Measurements from ENCODE around the gene DCAF8.
A peak's percentile ranks its signal among the peaks of the same experiment; 100 is the strongest.

The DCAF8 gene

DNA sequence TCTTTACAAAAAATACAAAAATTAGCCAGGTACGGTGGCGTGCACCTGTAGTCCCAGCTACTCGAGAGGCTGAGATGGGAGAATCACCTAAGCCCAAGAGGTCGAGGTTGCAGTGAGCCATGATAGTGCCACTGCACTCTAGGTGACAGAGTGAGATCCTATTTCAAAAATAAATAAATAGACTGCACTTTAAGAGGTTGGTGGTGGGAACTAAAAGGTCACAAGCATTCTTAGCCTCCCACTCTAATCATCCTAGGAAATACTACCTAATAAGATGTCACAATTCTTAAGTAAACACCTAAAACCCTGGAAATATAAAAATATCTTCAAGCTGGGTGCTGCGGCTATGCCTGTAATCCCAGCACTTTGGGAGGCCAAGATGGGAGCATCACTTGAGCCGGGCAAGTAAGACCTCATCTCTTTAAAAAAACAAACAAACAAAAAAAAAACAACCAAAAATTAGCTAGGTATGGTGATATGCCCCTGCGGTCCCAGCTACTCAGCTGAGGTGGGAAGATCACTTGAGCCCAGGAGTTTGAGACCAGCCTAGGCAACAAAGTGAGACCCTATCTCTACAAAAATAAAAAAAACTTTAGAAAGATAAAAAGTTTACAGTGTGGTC lies 4.1 kb downstream of the DCAF8 start:
- Histone ChIP-seq H3K27ac (ENCODE audit: low read depth, low read length) (no peak overlapping the region), H3K27me3 (ENCODE audit: control insufficient read depth in 1 of 2, insufficient read depth in 2 of 2, low read length in 2 of 2) (no peaks in the 10 kb centered on the region), H3K36me3 (ENCODE audit: insufficient read depth, low read length) (peaks cover 5% of the 10 kb centered on the region), H3K9me3 (ENCODE audit: low read length) (no peaks in the 10 kb centered on the region), H3K9ac (ENCODE audit: low read length) (no peak overlapping the region), H3K4me3 (ENCODE audit: low read depth in 1 of 2, low read length in 2 of 2) (no peak overlapping the region), H3K4me1 (ENCODE audit: insufficient read depth, low read length) (peaks cover 45% of the 10 kb centered on the region)

DNA sequence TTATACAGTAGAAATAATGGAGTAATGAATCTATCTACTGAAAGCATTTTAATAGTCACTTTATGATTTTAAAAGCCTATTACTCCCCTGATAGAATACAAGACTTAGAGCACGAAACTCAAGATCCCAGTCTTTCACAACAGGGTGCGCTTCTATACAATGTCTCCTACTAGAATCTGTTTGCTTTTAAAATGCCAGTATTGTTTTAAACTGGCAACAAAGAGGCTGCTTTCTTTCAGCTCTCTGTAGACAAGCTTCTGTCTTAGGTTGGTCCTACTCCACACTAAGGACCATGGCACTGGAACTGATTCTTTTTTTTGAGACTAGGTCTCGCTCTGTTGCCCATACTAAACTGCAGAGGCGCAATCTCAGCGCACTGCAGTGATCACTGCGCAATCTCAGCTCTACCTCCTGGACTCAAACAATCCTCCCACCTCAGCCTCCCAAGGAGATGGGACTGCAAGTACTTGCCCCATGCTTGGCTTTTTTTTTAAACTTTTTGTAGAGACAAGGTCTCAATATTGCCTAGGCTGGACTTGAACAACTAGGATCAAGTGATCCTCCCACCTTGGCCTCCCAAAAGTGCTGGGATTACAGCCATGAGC lies 4.8 kb downstream of the DCAF8 start:
- Histone ChIP-seq H3K9me3 (ENCODE audit: low read length) (no peaks in the 10 kb centered on the region), H3K9ac (ENCODE audit: low read length) (no peak overlapping the region), H3K36me3 (ENCODE audit: insufficient read depth, low read length) (peaks cover 5% of the 10 kb centered on the region), H3K27me3 (ENCODE audit: control insufficient read depth in 1 of 2, insufficient read depth in 2 of 2, low read length in 2 of 2) (no peaks in the 10 kb centered on the region), H3K27ac (ENCODE audit: low read depth, low read length) (no peak overlapping the region), H3K4me1 (ENCODE audit: insufficient read depth, low read length) (peaks cover 40% of the 10 kb centered on the region), H3K4me3 (ENCODE audit: low read depth in 1 of 2, low read length in 2 of 2) (no peak overlapping the region)

DNA sequence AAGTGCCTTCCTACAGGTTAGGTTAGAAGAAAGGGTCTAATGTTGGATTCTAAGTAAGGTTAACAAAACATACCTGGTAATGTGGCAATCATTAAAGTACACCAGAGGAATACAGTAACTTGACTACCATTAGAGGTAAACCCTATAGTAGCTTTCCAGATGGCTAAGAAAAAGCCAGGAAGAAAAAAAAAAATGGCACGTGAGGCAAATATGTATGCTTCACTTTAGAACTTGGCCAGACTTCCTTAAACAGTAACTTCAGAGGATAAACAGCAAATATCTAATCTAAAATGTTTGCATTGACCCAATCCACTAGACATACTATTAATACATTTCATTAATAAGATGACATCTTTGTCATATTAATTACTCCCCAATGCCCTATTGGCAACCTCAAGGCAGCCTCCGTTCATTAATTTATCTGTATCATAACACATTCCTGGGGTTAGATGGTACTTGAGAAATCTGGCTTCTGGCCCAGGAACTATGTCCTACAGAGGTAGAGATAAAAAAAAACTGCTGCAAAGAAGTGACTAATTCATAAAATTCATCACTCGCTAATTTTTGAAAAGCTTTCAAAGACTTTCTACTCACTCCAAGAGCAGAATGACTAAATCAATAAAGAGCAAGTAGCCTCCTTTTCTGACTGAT lies 5.8 kb downstream of the DCAF8 start:
- H3K9me3 ChIP-seq (ENCODE audit: low read length), result no peaks in the 10 kb centered on the region
- H3K9ac ChIP-seq (ENCODE audit: low read length), result no peak overlapping the region
- H3K27me3 ChIP-seq (ENCODE audit: control insufficient read depth in 1 of 2, insufficient read depth in 2 of 2, low read length in 2 of 2), result no peaks in the 10 kb centered on the region
- no peak overlapping the region for H3K4me3 ChIP-seq (ENCODE audit: low read depth in 1 of 2, low read length in 2 of 2)
- peak overlapping the region; percentile 16 for H3K27ac ChIP-seq (ENCODE audit: low read depth, low read length)
- H3K36me3 ChIP-seq (ENCODE audit: insufficient read depth, low read length), result peaks cover 5% of the 10 kb centered on the region
- H3K4me1 ChIP-seq (ENCODE audit: insufficient read depth, low read length), result peaks cover 44% of the 10 kb centered on the region

DNA sequence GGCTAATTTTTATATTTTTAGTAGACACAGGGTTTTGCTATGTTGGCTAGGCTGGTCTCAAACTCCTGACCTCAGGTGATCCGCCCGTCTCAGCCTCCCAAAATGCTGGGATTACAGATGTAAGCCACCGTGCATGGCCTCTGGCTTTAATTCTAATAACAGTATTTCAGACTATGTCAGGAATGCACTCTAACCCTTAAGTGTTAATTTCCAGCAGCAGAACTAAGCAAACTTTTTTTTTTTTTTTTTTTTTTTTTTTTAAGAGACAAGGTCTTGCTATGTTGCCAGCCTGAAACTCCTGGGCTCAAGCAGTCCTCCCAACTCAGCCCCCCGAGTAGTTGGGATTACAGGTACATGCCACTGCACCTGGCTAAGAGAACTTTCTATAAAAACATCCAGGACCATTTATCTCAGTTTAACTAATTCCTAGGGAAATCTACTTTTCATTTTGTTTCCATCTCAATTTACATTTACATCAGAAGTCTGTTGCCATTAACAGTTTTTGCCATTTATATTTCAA lies 6.5 kb downstream of the DCAF8 start:
- Histone ChIP-seq H3K36me3 (ENCODE audit: insufficient read depth, low read length) (peaks cover 5% of the 10 kb centered on the region), H3K27ac (ENCODE audit: low read depth, low read length) (no peak overlapping the region), H3K9ac (ENCODE audit: low read length) (no peak overlapping the region), H3K4me3 (ENCODE audit: low read depth in 1 of 2, low read length in 2 of 2) (no peak overlapping the region), H3K27me3 (ENCODE audit: control insufficient read depth in 1 of 2, insufficient read depth in 2 of 2, low read length in 2 of 2) (no peaks in the 10 kb centered on the region), H3K9me3 (ENCODE audit: low read length) (no peaks in the 10 kb centered on the region), H3K4me1 (ENCODE audit: insufficient read depth, low read length) (peaks cover 46% of the 10 kb centered on the region)

DNA sequence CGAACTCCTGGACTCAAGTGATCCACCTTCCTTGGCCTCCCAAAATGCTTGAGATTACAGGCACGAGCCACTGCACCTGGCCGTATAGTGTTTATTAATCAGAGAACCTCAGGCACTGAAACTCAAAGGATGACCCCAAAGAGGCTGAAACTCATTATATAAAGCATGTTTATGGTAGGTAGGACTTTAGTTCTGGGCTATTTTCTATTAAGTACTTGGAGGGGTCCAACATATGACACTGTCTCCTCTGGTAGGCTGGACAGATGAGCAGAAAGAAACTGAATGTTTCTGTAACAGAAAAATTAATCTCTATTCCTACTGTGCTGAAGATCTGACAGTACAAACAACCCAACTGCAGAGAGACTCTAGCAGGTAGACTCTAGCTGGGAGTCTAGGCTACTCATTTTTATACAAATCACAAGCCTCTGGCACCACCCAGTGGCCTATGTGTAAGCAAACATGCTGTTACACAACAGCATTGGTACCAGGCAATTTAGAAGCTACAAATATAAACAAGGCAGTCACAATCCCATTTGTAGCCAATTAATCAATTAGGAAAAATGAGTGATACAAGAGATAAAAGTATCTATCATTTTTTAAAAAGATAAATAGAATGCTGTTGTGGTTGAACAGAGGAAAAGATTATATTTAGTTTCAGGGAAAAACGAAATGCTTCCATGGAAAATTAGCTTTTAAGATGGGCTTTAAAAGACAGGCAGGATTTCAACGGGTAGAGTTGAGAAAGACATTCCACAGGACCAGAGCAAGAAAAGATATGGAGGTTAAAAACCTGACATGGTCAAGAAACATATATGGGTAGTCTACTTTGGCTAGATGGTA lies 10.4 kb downstream of the DCAF8 start:
- Histone ChIP-seq H3K36me3 (ENCODE audit: insufficient read depth, low read length) (peaks cover 5% of the 10 kb centered on the region), H3K4me1 (ENCODE audit: insufficient read depth, low read length) (peaks cover 26% of the 10 kb centered on the region), H3K27ac (ENCODE audit: low read depth, low read length) (peak overlapping the region; percentile 16), H3K9me3 (ENCODE audit: low read length) (no peaks in the 10 kb centered on the region), H3K9ac (ENCODE audit: low read length) (no peak overlapping the region), H3K27me3 (ENCODE audit: control insufficient read depth in 1 of 2, insufficient read depth in 2 of 2, low read length in 2 of 2) (no peaks in the 10 kb centered on the region), H3K4me3 (ENCODE audit: low read depth in 1 of 2, low read length in 2 of 2) (no peak overlapping the region)

DNA sequence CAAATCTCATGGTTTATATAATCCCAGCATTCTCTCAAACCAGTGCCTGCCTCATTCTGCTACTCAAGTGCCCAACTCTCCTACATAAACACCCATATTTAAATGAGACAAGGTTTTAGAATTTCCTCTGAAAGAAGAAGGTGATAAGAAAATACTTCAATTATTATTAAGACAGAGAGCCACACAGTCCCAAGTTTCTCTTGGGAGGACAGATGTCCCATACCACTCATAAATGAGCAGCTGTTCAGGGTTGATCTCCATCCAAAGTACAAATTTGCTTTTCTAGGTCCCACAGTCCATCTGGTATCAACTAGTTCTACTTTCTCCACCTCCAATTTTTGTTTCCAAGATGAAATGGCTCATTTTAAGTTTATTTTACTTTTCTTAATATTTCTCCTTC lies 11.3 kb downstream of the DCAF8 start:
- H3K9me3 ChIP-seq (ENCODE audit: low read length), result no peaks in the 10 kb centered on the region
- H3K4me1 ChIP-seq (ENCODE audit: insufficient read depth, low read length), result peaks cover 17% of the 10 kb centered on the region
- peaks cover 5% of the 10 kb centered on the region for H3K36me3 ChIP-seq (ENCODE audit: insufficient read depth, low read length)
- no peak overlapping the region for H3K4me3 ChIP-seq (ENCODE audit: low read depth in 1 of 2, low read length in 2 of 2)
- no peak overlapping the region for H3K9ac ChIP-seq (ENCODE audit: low read length)
- H3K27ac ChIP-seq (ENCODE audit: low read depth, low read length), result peak overlapping the region; percentile 45
- H3K27me3 ChIP-seq (ENCODE audit: control insufficient read depth in 1 of 2, insufficient read depth in 2 of 2, low read length in 2 of 2), result no peaks in the 10 kb centered on the region

DNA sequence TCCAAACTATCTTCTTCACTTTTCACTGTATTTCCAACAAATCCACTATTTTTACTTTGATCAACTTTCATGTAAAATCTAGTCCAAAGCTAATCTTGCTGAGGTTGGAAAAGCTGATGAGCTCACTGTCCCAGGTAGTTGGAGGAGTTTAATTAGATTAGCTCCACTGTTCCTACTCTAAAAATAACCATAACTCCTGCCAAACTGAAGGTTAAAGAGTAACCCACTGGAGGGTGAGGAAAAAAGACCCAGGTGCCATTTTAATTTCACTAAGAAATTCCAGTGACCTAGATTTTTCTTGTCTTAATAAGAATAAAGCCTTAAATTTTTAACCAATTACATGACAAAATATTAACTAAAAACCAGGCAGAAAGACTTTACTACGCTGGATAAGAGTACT lies 15.3 kb downstream of the DCAF8 start:
- Histone ChIP-seq H3K27me3 (ENCODE audit: control insufficient read depth in 1 of 2, insufficient read depth in 2 of 2, low read length in 2 of 2) (no peaks in the 10 kb centered on the region), H3K4me3 (ENCODE audit: low read depth in 1 of 2, low read length in 2 of 2) (no peak overlapping the region), H3K9me3 (ENCODE audit: low read length) (no peaks in the 10 kb centered on the region), H3K9ac (ENCODE audit: low read length) (no peak overlapping the region), H3K4me1 (ENCODE audit: insufficient read depth, low read length) (peaks cover 21% of the 10 kb centered on the region), H3K27ac (ENCODE audit: low read depth, low read length) (no peak overlapping the region), H3K36me3 (ENCODE audit: insufficient read depth, low read length) (peaks cover 16% of the 10 kb centered on the region)

DNA sequence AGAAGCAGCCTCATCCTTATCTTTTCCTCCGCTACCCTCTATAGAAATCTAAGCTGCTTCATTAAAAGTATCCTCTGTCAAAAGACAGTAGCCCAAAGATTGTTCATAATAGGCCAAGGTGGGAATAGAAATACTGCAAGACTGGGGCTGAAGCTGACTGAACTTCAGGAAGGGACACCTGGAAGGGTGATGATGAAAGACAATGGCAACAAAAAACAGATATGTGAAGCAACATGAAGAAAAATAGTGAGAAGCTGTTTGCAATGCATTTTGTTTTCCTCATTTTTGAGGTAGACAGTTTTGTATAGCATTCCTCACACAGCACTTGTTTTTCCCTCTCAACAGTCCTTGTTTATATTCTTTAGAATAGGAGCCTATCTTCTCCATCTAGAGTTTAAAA lies 16.9 kb downstream of the DCAF8 start:
- H3K36me3 ChIP-seq (ENCODE audit: insufficient read depth, low read length), result peaks cover 16% of the 10 kb centered on the region
- H3K9me3 ChIP-seq (ENCODE audit: low read length), result no peaks in the 10 kb centered on the region
- no peak overlapping the region for H3K9ac ChIP-seq (ENCODE audit: low read length)
- H3K27ac ChIP-seq (ENCODE audit: low read depth, low read length), result no peak overlapping the region
- H3K4me3 ChIP-seq (ENCODE audit: low read depth in 1 of 2, low read length in 2 of 2), result no peak overlapping the region
- H3K27me3 ChIP-seq (ENCODE audit: control insufficient read depth in 1 of 2, insufficient read depth in 2 of 2, low read length in 2 of 2), result no peaks in the 10 kb centered on the region
- H3K4me1 ChIP-seq (ENCODE audit: insufficient read depth, low read length), result peaks cover 5% of the 10 kb centered on the region

DNA sequence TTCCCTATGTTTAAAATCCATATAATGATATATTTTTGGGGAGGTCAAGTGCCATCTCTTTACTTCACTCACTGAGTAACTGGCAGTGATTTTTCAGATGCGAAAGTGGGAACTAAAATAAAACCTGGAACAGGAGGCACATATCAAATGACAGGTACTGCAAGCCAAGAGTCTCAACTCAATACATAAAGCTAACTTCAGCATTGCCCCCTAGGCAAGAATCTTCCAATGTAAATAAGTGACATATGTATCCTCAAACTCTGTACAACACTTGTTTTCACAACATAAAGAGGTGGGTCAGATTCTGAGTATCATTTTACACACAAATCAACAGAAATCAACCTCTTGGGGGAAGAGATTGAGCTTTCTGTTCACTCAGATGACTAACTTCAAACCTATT lies 18.1 kb downstream of the DCAF8 start:
- Histone ChIP-seq H3K4me3 (ENCODE audit: low read depth in 1 of 2, low read length in 2 of 2) (no peak overlapping the region), H3K4me1 (ENCODE audit: insufficient read depth, low read length) (peaks cover 5% of the 10 kb centered on the region), H3K27ac (ENCODE audit: low read depth, low read length) (no peak overlapping the region), H3K9ac (ENCODE audit: low read length) (no peak overlapping the region), H3K36me3 (ENCODE audit: insufficient read depth, low read length) (peaks cover 26% of the 10 kb centered on the region), H3K27me3 (ENCODE audit: control insufficient read depth in 1 of 2, insufficient read depth in 2 of 2, low read length in 2 of 2) (no peaks in the 10 kb centered on the region), H3K9me3 (ENCODE audit: low read length) (no peaks in the 10 kb centered on the region)

DNA sequence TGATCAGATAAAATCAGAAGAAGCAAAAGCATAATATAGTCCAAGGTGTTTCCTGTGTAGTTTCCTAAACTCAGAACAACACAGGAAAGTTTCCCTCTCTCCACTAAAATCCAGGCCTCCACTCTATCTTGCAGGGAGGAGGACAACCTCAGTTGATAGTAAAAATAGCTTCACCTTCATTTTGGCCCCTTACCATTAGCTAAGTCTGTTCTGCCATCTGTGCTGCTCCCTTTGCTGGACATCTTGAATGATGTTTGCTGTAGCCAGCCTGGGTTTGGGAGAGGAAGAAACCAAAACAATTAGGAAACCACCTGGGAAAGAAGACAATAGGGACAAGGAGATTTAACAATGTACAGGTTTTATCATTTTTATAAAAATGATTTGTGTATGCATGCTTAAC lies 18.6 kb downstream of the DCAF8 start:
- Histone ChIP-seq H3K27ac (ENCODE audit: low read depth, low read length) (no peak overlapping the region), H3K9me3 (ENCODE audit: low read length) (no peaks in the 10 kb centered on the region), H3K36me3 (ENCODE audit: insufficient read depth, low read length) (peaks cover 31% of the 10 kb centered on the region), H3K4me3 (ENCODE audit: low read depth in 1 of 2, low read length in 2 of 2) (no peak overlapping the region), H3K27me3 (ENCODE audit: control insufficient read depth in 1 of 2, insufficient read depth in 2 of 2, low read length in 2 of 2) (no peaks in the 10 kb centered on the region), H3K4me1 (ENCODE audit: insufficient read depth, low read length) (peaks cover 5% of the 10 kb centered on the region), H3K9ac (ENCODE audit: low read length) (no peak overlapping the region)

DNA sequence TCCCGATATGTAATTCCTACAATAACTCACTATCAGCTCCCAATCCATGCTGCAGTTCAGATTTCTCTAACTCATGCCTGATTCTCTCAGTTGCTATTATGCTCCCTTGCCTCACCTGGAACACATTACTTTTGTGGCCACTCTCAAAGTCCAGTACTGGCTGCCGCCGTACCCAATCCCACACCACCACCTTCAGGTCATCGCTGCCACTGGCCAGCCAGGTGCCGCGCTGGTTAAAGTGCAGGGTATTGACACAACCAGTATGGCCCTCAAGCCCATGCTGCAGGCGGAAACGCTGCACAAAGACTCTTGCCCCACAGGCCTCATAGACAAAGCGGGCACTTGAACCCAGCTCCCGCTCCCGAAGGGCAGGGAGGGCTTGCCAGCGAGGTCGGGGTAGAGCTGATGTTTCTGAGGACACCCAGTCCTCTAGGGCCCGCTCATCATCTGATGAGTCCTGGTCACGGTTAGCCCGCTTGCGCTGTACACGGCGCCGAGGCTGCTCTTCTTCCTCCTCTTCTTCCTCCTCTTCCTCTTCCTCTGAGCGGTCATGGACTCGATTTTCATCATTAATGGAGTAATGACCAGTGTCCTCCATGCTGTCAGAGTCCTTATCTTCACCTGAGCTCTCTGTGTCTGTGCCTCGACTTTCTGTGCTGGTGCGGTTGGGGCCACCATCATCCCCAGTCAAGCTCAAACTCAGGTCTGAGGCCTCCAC lies 22.6 kb downstream of the DCAF8 start:
- Histone ChIP-seq H3K9ac (ENCODE audit: low read length) (no peak overlapping the region), H3K4me3 (ENCODE audit: low read depth in 1 of 2, low read length in 2 of 2) (no peak overlapping the region), H3K36me3 (ENCODE audit: insufficient read depth, low read length) (peaks cover 56% of the 10 kb centered on the region), H3K4me1 (ENCODE audit: insufficient read depth, low read length) (peaks cover 5% of the 10 kb centered on the region), H3K27me3 (ENCODE audit: control insufficient read depth in 1 of 2, insufficient read depth in 2 of 2, low read length in 2 of 2) (no peaks in the 10 kb centered on the region), H3K27ac (ENCODE audit: low read depth, low read length) (no peak overlapping the region), H3K9me3 (ENCODE audit: low read length) (no peaks in the 10 kb centered on the region)

All from muscle layer of colon (tissue), 2 donors.